22Rv1 (cell line): ENCODE data around the gene ZFP92.

Experiments used
- CTCF ChIP-seq: fragments of 450-650 bp; IDR thresholded peaks from 2 replicates; pipeline ENCODE4 v1.5.1; 2017; ENCODE audit warnings: mild to moderate bottlenecking
- ZFX ChIP-seq: fragments of 450-650 bp; IDR thresholded peaks from 2 replicates; pipeline ENCODE4 v1.6.1; 2017; ENCODE audit warnings: antibody characterized with exemption, borderline replicate concordance

- TF ChIP-seq CTCF, result no peak
- no peak for TF ChIP-seq ZFX
Measured at GRCh38 chrX:153426204-153426603, 14.9 kb downstream of the ZFP92 start.
